SK-N-DZ (cell line): Measurements from ENCODE around the gene LGR5.

Experiments used
- DNase-seq: peaks from one replicate; pipeline ENCODE4 v3.0.0-alpha.2; 2015; ENCODE audit warnings: low spot score

LGR5 gene

GRCh38 chr12:71436696-71437095, 2.9 kb upstream of the LGR5 start:
- DNase-seq: no peak

GRCh38 chr12:71438670-71439361, 782 bp upstream of the LGR5 start:
- DNase-seq: peak; percentile 20

- no peak for DNase-seq
Measured at GRCh38 chr12:71439362-71439612, 311 bp upstream of the LGR5 start.

- DNase-seq: peak; percentile 18
Measured at GRCh38 chr12:71440345-71440762, 756 bp downstream of the LGR5 start.

- DNase-seq: no peak
Measured at GRCh38 chr12:71440763-71441748, 1.5 kb downstream of the LGR5 start.

- no peak for DNase-seq
Measured at GRCh38 chr12:71441836-71442566, 2.4 kb downstream of the LGR5 start.

- DNase-seq: no peak
Measured at GRCh38 chr12:71442567-71442931, 3.0 kb downstream of the LGR5 start.

- DNase-seq: no peak
Measured at GRCh38 chr12:71445071-71445470, 5.5 kb downstream of the LGR5 start.

- no peak for DNase-seq
Measured at GRCh38 chr12:71447691-71448132, 8.1 kb downstream of the LGR5 start.

- DNase-seq: no peak
Measured at GRCh38 chr12:71448150-71448581, 8.6 kb downstream of the LGR5 start.

GRCh38 chr12:71449373-71450070, 9.9 kb downstream of the LGR5 start:
- DNase-seq: no peak

GRCh38 chr12:71452006-71452405, 12.4 kb downstream of the LGR5 start:
- DNase-seq: no peak

- no peak for DNase-seq
Measured at GRCh38 chr12:71455028-71455737, 15.6 kb downstream of the LGR5 start.

- DNase-seq: no peak
Measured at GRCh38 chr12:71456316-71456715, 16.7 kb downstream of the LGR5 start.

GRCh38 chr12:71456990-71457389, 17.4 kb downstream of the LGR5 start:
- DNase-seq: no peak

- DNase-seq: no peak
Measured at GRCh38 chr12:71460318-71460717, 20.7 kb downstream of the LGR5 start.

- peak; percentile 57 for DNase-seq
Measured at GRCh38 chr12:71460850-71461609, 21.4 kb downstream of the LGR5 start.

- peak; percentile 38 for DNase-seq
Measured at GRCh38 chr12:71461787-71462328, 22.3 kb downstream of the LGR5 start.

- DNase-seq: no peak
Measured at GRCh38 chr12:71465796-71466195, 26.2 kb downstream of the LGR5 start.

GRCh38 chr12:71469258-71469750, 29.7 kb downstream of the LGR5 start:
- DNase-seq: peak; percentile 18
